B cell (primary cell): ENCODE data around the gene SENP5.

Experiments
- EZH2 ChIP-seq: IDR thresholded peaks from 2 replicates; pipeline ENCODE4 v1.6.1; 2012; ENCODE audit warnings: borderline replicate concordance, low read depth, mild to moderate bottlenecking, moderate library complexity, low read length; ENCODE audit not compliant: insufficient read depth, poor library complexity, severe bottlenecking
- TF ChIP-seq, protein P1 (sequence below): fragments of 200-600 bp; IDR thresholded peaks from one replicate; pipeline ENCODE4 v1.8.0; 2022; ENCODE audit warnings: antibody characterized with exemption, mild to moderate bottlenecking

DNA sequence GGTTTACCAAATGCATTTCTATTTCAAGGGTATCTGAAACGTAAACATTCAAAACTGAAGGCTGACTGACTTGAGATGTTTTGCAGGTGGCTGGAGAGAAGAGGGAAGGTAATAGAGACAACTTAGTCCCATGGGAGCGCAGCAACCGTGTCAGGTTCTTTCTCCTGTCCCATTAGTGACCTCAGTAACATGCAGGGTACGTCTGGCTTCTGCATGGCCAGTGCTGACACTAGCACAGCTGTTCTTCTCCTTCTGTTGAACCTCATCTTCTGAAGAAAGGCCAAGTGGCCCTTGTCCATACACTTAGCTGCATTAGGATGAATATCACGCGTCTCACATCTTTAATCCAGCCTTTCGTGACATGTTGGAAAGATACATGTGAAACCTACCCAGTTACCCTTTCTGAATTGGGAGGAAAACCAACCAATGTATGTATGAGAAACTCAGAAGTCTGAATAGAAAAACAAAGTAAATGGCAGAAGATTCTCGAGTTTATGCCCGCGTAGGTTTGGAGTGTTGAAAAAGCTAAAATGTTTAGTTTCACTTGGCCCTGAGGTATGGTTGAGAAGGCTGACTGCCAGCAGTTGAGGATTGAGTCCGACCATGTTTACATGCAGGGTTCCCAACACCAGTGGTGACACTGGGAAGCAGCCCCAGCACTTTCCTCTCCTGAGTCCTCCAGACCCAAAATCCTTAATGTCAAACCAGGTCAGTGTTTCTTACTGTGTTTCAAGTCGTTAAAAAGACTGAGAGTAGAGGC is 64.3 kb downstream of the SENP5 start:
- TF ChIP-seq, protein P1, sequence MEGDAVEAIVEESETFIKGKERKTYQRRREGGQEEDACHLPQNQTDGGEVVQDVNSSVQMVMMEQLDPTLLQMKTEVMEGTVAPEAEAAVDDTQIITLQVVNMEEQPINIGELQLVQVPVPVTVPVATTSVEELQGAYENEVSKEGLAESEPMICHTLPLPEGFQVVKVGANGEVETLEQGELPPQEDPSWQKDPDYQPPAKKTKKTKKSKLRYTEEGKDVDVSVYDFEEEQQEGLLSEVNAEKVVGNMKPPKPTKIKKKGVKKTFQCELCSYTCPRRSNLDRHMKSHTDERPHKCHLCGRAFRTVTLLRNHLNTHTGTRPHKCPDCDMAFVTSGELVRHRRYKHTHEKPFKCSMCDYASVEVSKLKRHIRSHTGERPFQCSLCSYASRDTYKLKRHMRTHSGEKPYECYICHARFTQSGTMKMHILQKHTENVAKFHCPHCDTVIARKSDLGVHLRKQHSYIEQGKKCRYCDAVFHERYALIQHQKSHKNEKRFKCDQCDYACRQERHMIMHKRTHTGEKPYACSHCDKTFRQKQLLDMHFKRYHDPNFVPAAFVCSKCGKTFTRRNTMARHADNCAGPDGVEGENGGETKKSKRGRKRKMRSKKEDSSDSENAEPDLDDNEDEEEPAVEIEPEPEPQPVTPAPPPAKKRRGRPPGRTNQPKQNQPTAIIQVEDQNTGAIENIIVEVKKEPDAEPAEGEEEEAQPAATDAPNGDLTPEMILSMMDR: no peak
- no peak for TF ChIP-seq EZH2
